RWPE2 (cell line): Measurements from ENCODE around the gene SLC7A1.

Experiments
- ATAC-seq: fragments of 200-7000 bp; cut with Tn5 transposase; 3 replicates; pipeline ENCODE4 v1.9.1; 2021; ENCODE audit warnings: low read depth
- DNase-seq: peaks from one replicate; pipeline ENCODE4 v3.0.0-alpha.2; 2020; ENCODE audit warnings: low spot score
- H3K27ac ChIP-seq: fragments of 450-650 bp; 2 replicates; pipeline ENCODE4 v1.5.1; 2017; ENCODE audit warnings: mild to moderate bottlenecking; ENCODE audit not compliant: poor library complexity, severe bottlenecking
- H3K27me3 ChIP-seq: fragments of 250-450 bp; sonication (Bioruptor Pico); 2 replicates; pipeline ENCODE4 v1.5.1; 2021; ENCODE audit warnings: mild to moderate bottlenecking, moderate library complexity; ENCODE audit not compliant: insufficient read depth, poor library complexity, severe bottlenecking
- H3K36me3 ChIP-seq: fragments of 250-450 bp; sonication (Bioruptor Pico); 2 replicates; pipeline ENCODE4 v1.5.1; 2020; ENCODE audit warnings: low read depth, mild to moderate bottlenecking, moderate library complexity
- H3K4me1 ChIP-seq: fragments of 250-450 bp; sonication (Bioruptor Pico); 2 replicates; pipeline ENCODE4 v1.5.1; 2021; ENCODE audit warnings: mild to moderate bottlenecking, moderate library complexity; ENCODE audit not compliant: insufficient read depth, poor library complexity, severe bottlenecking
- H3K4me3 ChIP-seq: fragments of 250-450 bp; sonication (Bioruptor Pico); 2 replicates; pipeline ENCODE4 v1.5.1; 2021; ENCODE audit warnings: mild to moderate bottlenecking, moderate library complexity; ENCODE audit not compliant: severe bottlenecking
- H3K9me3 ChIP-seq: fragments of 250-450 bp; sonication (Bioruptor Pico); 2 replicates; pipeline ENCODE4 v1.5.1; 2021; ENCODE audit warnings: mild to moderate bottlenecking, moderate library complexity; ENCODE audit not compliant: severe bottlenecking
- CTCF ChIP-seq: fragments of 450-650 bp; IDR thresholded peaks from one replicate; pipeline ENCODE4 v1.5.1; 2017; ENCODE audit warnings: mild to moderate bottlenecking, moderate library complexity; ENCODE audit not compliant: poor library complexity, severe bottlenecking

SLC7A1 gene

GRCh38 chr13:29520671-29521070, 74.8 kb downstream of the SLC7A1 start:
- Histone ChIP-seq H3K9me3 (no peaks in the 10 kb centered on the region), H3K27ac (no peak overlapping the region), H3K27me3 (no peaks in the 10 kb centered on the region), H3K36me3 (peaks cover 84% of the 10 kb centered on the region), H3K4me3 (no peak overlapping the region), H3K4me1 (no peaks in the 10 kb centered on the region)
- ATAC-seq: no peak
- TF ChIP-seq CTCF: no peak
- DNase-seq: no peak

- no peak for DNase-seq
- no peak for TF ChIP-seq CTCF
- Histone ChIP-seq H3K9me3 (no peaks in the 10 kb centered on the region), H3K4me1 (no peaks in the 10 kb centered on the region), H3K36me3 (peaks cover 92% of the 10 kb centered on the region), H3K27me3 (no peaks in the 10 kb centered on the region), H3K4me3 (no peak overlapping the region), H3K27ac (no peak overlapping the region)
- no peak for ATAC-seq
Observed at GRCh38 chr13:29519921-29520320, 75.6 kb downstream of the SLC7A1 start.

GRCh38 chr13:29516880-29517279, 78.6 kb downstream of the SLC7A1 start:
- Histone ChIP-seq H3K27ac (no peak overlapping the region), H3K27me3 (no peaks in the 10 kb centered on the region), H3K4me3 (no peak overlapping the region), H3K36me3 (peaks cover 94% of the 10 kb centered on the region), H3K9me3 (no peaks in the 10 kb centered on the region), H3K4me1 (no peaks in the 10 kb centered on the region)
- no peak for TF ChIP-seq CTCF
- no peak for ATAC-seq
- DNase-seq: no peak

DNA sequence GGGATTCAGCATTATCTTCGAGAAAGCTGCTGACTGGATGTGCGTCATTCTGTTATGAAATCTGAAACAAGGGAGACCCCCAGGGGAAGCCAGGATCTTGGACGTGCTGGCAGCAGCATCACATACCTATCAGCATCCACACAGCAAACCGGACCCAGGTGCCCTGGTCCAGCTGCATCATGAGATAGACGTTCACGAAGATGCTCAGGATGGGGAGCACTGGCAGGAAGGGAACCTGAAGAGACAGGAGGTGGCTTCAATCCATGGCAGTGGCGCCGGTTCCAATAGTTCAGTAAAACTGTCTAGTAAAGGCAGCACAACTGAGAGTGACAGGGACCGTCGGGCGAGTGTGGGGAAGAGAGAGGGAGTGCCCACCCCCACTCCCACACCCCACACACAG, 79.5 kb downstream of the SLC7A1 start:
- Histone ChIP-seq H3K4me3 (no peak overlapping the region), H3K36me3 (peaks cover 89% of the 10 kb centered on the region), H3K27me3 (no peaks in the 10 kb centered on the region), H3K4me1 (no peaks in the 10 kb centered on the region), H3K27ac (no peak overlapping the region), H3K9me3 (no peaks in the 10 kb centered on the region)
- no peak for ATAC-seq
- no peak for TF ChIP-seq CTCF
- DNase-seq: no peak

GRCh38 chr13:29515372-29515771, 80.1 kb downstream of the SLC7A1 start:
- Histone ChIP-seq H3K27ac (no peak overlapping the region), H3K36me3 (peaks cover 83% of the 10 kb centered on the region)

More at GRCh38 chr13:29515372-29515771, 80.1 kb downstream of the SLC7A1 start:
- Histone ChIP-seq H3K4me3 (no peak overlapping the region), H3K27me3 (no peaks in the 10 kb centered on the region), H3K4me1 (no peaks in the 10 kb centered on the region), H3K9me3 (no peaks in the 10 kb centered on the region)
- DNase-seq (no peak), ATAC-seq (no peak)
- no peak for TF ChIP-seq CTCF
